AG09319 (cell line): ENCODE data around the gene DDX24.

Experiments used
- DNase-seq: peaks from one replicate; pipeline ENCODE4 v3.0.0-alpha.2; 2010; ENCODE audit warnings: low read depth; ENCODE audit errors: extremely low read depth
- TF ChIP-seq, protein P1 (sequence below): IDR thresholded peaks from 2 replicates; pipeline ENCODE4 v1.5.1; 2011; ENCODE audit warnings: low read depth, mild to moderate bottlenecking, inconsistent platforms, low read length, moderate library complexity

The DDX24 gene

DNA sequence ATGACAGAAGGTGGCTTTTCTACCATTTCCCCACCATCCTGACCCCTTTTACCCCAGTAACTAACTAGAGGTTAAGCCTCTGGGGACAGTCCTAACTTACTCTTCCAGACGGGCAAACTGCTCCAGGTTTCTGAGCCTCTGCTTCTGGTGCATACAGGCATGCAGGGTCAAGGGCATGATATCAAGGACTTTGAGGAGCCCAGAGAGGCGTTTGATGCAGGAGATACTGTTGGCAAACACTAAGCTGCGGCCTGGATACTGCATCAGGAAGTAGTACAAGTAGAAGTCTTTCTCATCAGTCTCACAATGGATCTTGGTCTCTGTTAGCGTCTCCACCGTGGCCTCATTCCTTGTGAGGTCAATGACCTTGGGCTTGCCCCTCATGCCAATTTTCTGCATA is 21.0 kb downstream of the DDX24 start:
- TF ChIP-seq, protein P1, sequence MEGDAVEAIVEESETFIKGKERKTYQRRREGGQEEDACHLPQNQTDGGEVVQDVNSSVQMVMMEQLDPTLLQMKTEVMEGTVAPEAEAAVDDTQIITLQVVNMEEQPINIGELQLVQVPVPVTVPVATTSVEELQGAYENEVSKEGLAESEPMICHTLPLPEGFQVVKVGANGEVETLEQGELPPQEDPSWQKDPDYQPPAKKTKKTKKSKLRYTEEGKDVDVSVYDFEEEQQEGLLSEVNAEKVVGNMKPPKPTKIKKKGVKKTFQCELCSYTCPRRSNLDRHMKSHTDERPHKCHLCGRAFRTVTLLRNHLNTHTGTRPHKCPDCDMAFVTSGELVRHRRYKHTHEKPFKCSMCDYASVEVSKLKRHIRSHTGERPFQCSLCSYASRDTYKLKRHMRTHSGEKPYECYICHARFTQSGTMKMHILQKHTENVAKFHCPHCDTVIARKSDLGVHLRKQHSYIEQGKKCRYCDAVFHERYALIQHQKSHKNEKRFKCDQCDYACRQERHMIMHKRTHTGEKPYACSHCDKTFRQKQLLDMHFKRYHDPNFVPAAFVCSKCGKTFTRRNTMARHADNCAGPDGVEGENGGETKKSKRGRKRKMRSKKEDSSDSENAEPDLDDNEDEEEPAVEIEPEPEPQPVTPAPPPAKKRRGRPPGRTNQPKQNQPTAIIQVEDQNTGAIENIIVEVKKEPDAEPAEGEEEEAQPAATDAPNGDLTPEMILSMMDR, result no peak
- DNase-seq, result no peak

DNA sequence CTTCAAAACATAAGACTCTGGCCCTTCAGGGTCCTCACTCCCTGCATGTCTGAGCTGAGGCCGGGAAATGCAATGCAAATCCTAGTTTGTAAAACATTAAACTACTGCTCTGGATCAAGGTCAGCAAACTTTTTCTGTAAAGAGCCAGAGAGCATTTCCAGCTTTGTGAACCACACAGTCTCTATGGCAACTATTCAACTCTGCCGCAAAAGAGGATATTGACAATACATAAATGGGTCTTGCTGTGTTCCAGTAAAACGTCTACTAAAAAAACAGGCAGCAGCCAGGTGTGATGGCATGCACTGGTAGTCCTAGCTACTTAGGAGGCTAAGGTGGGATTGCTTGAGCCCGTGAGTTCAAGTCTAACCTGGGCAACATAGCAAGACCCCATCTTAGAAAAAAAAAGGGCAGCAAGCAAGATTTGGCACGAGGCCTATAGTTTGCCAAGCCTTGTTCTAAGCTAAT is 22.3 kb downstream of the DDX24 start:
- DNase-seq, result no peak
- TF ChIP-seq, protein P1, result no peak

DNA sequence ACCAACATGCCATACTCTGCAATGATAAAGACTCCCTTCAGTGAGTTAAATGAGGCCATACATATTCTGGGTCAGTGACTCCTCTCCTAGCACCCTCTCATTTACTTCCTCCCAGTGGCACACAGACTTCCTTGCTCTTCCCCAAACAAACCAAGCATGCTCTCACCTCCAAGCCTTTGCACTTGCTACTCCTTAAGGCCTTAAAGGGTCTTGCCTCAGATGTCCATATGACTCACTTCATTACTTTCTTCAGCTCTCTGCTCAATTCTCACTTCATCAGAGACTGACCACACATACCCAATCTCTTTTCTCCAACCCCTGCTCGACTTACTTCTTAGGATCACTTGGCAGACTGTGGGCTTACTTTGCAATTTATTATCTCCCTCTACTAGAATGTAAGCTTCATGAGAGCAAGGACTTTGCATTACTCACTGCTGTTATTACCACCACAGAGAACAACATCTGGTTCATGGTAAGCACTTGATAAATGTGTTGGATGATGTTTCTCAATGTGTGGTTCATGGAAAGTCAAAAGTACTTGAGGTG is 22.8 kb downstream of the DDX24 start:
- TF ChIP-seq, protein P1, result no peak
- DNase-seq, result no peak

DNA sequence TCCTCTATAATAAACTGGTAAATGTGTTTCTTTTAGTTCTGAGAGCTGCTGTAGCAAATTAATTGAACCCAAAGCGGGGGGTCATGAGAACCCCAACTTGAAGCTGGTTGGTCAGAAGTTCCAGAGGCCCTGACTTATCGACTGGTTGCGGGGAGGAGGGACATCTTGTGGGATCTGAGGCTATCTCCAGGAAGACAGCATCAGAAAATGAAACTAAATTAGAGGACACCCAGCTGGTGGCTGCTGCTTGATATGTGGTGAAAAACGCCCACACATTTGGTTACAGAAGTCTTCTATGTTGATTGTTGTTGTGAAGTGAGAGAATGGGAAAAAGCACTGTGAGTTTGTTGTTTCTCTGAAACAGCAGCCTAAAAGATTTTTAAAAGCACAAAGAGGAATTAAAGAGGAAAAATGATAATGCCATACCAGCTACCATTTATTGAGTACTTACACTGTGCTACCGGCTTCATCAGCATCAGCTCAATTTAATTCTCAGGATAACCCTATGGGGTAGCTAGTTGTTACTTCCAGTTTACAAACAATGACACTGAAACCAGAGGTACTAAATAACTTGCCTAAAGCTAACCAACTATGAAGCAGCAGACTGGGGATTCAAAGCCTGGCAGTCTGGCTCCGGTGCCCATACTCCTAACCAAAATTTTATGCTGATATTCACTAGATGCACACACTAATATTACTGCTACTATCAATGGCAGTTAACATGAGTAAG is 24.3 kb downstream of the DDX24 start:
- DNase-seq, result no peak
- TF ChIP-seq, protein P1, result no peak

DNA sequence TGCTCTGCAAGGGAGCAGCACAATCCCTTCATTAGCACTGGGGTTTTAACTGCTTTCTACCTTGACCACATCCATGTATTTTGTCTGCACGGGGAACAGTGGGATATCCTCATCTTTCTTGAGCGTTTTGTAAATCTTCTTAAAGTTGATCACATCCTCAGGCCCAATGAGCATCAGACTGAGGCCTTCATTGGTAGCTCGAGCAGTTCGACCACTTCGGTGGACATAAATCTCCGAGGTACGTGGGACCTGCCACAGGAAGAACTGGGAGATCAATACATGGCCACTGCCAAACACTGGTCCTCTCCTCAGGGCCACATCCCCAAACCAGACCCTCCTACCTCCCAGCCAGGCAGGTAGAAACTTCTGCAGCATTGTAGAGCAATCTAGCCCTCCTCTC is 26.1 kb downstream of the DDX24 start:
- TF ChIP-seq, protein P1, result no peak
- no peak for DNase-seq

DNA sequence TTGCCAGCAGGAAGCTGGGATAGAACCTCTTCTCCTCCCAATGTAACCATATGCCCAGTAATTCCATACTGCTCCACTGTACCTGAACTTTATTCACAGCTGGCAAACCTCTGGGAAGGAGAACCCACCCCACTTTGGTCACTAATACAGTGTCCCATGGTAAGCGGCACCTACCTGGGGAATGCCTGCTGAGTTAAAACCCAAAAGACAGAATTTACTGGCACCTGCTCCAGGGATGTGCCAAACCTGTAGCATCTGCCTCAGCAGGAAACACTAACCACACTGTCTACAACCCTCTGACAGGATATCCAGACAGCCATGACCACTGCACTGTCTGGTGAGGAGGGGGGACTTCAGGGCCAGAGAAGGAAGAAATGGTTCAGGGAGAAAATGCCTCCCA is 26.6 kb downstream of the DDX24 start:
- DNase-seq, result no peak
- TF ChIP-seq, protein P1, result no peak

DNA sequence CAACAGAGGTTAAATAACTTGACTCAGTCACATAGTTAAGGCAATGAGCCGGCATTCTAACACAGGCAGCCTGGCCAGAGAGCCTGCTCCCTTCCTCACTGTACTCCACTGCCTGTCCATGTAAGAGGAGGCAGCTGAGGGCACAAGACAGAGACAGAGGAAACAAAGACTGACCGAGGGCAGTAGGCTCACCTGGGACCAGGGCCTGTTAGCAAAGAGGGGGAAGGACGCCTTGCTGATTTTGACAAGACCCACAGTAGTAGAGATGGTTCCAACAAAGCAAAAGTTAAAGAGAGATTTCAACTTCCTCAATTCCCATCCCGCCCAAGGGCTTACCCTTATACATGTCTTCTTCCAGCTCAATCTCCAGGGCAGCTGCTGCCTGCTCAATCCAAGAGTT is 28.3 kb downstream of the DDX24 start:
- no peak for DNase-seq
- TF ChIP-seq, protein P1, result no peak
